Activated CD8-positive, alpha-beta memory T cell treated with anti-CD3 and anti-CD28 coated beads, Interleukin-2, amount 10 ng/mL, durations not matched to agents 7 days and 5 days (primary cell): ENCODE data around the gene SLC17A4. TPM values are rescaled to one million over a fixed set of nuclear protein-coding genes. Genes with fewer than 3 reads are reported as not detected.
A peak's percentile ranks its signal among the peaks of the same experiment; 100 is the strongest.

Source experiments
- ATAC-seq: fragments of 150-1000 bp; cut with Tn5 transposase; one replicate; pipeline ENCODE4 v1.10.0; 2021; ENCODE audit warnings: moderate library complexity
- CTCF ChIA-PET: fragments of 350-600 bp; sonication (Branson Sonifier 250); formaldehyde crosslinking; loops from one replicate; lab custom pipeline; 2021; ENCODE audit warnings: antibody characterized with exemption; lab: Charles Lee
- DNase-seq: peaks from one replicate; pipeline ENCODE4 v3.0.0-alpha.2; 2020
- H3K27ac Mint-ChIP-seq: one replicate; pipeline ENCODE4 v1.8.0; 2021; ENCODE audit warnings: mild to moderate bottlenecking, mixed read lengths
- H3K27me3 Mint-ChIP-seq: one replicate; pipeline ENCODE4 v1.8.0; 2021; ENCODE audit warnings: mixed read lengths
- H3K36me3 Mint-ChIP-seq: one replicate; pipeline ENCODE4 v1.8.0; 2021; ENCODE audit warnings: mild to moderate bottlenecking, mixed read lengths
- H3K4me1 Mint-ChIP-seq: one replicate; pipeline ENCODE4 v1.8.0; 2021; ENCODE audit warnings: mixed read lengths
- H3K4me3 Mint-ChIP-seq: one replicate; pipeline ENCODE4 v1.8.0; 2021; ENCODE audit warnings: mild to moderate bottlenecking, moderate library complexity, mixed read lengths
- H3K9me3 Mint-ChIP-seq: one replicate; pipeline ENCODE4 v1.8.0; 2022; ENCODE audit warnings: low read depth, mixed read lengths
- total RNA-seq, 2 experiments: library from RNA; stranded (reverse); gene quantifications; one replicate each; pipeline ENCODE4 v1.2.3, GENCODE V29; 2021

Gene SLC17A4
- total RNA-seq, 2 experiments from 2014 or later: not detected

DNA sequence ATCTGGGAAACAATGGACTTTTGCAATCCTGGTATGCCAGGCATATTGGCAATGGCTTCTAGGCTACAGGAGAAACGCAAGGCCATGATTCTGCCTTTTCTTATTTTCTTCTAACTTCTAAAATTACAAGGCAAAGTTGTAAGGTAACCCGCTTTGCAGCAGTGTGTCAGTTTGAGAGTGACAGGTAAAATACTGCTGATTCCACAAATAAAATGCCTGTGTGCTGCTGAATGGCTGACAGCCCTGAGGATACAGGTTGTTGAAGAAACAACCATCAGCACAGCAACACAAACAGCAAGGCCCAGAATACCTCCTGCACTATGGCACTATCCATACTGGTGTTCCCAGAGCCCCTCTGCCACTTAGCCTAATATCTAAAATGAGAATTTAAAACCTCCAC, 40.2 kb downstream of the SLC17A4 start:
- Mint-ChIP-seq H3K9me3 (no peaks in the 10 kb centered on the region), H3K36me3 (no peaks in the 10 kb centered on the region), H3K4me1 (no peaks in the 10 kb centered on the region), H3K27ac (no peak overlapping the region), H3K27me3 (peaks cover 12% of the 10 kb centered on the region), H3K4me3 (no peak overlapping the region)
- ATAC-seq (no peak), DNase-seq (no peak)
- CTCF ChIA-PET: no interaction called here

DNA sequence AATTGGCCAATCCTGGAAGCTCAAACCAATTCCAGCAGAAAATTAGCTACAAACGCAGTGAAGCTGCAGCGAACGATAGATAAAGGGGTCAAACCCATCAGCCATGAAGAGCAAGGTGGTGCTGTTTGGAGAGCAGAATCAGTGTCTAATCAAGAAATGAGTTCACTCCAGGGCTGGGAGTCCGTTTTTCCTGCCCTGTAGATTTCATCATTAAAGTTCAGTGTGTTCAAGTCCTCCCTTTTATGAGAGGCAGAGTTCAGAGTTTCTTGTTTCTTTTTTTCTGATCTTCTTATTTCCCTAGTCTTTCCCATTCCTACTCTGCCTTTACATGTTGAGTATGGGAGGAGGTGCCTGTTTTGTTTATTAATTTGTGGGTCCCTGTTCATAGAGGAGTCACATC, 46.9 kb downstream of the SLC17A4 start:
- Mint-ChIP-seq H3K4me3 (no peak overlapping the region), H3K27ac (no peak overlapping the region), H3K27me3 (peaks cover 37% of the 10 kb centered on the region), H3K36me3 (no peaks in the 10 kb centered on the region), H3K9me3 (no peaks in the 10 kb centered on the region), H3K4me1 (no peaks in the 10 kb centered on the region)
- ATAC-seq (no peak), DNase-seq (no peak)
- CTCF ChIA-PET: no interaction called here

DNA sequence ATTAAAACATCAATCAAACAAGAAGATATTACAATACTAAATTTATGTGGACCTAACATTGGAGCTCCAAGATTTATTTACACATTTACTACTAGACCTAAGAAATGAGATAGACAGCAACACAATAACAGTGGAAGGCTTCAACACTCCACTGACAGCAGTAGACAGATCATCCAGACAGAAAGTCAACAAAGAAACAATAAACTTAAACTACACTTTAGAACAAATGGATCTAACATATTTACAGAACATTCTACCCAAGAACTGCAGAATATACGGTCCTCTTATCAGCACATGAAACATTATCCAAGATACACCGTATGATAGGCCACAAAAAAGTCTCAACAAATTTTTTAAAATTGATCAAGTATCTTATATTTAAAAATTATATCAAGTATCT, 50.3 kb downstream of the SLC17A4 start:
- ATAC-seq (no peak), DNase-seq (no peak)
- H3K9me3 Mint-ChIP-seq: no peaks in the 10 kb centered on the region
- no peak overlapping the region for H3K4me3 Mint-ChIP-seq
- H3K36me3 Mint-ChIP-seq: no peaks in the 10 kb centered on the region
- H3K4me1 Mint-ChIP-seq: no peaks in the 10 kb centered on the region
- peaks cover 34% of the 10 kb centered on the region for H3K27me3 Mint-ChIP-seq
- H3K27ac Mint-ChIP-seq: no peak overlapping the region
- CTCF ChIA-PET: interaction anchor here (0.9 kb wide), 1 partner anchor 85 kb away, joined by 3 read pairs; no protein-coding TSS in a partner anchor

DNA sequence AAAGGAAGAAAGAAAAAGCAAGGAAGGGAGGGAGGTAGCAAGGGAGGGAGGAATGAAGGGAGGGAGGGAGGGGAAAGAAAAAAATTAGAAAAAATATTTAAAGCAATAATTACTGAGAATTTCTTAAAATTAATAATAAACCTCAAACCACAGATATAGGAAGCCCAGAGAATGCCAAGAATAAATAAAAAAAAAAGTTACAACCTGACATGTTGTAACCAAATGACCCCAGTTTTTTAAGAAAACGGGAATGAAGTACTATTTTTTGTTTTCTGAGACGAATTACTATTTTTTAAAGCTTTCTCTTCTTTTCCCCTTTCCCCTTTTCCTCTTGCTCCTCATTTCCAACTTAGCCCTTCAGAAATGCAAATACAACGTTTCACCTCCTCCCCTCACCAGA, 60.7 kb downstream of the SLC17A4 start:
- peaks cover 7% of the 10 kb centered on the region for H3K27me3 Mint-ChIP-seq
- no peak overlapping the region for H3K4me3 Mint-ChIP-seq
- peaks cover 2% of the 10 kb centered on the region for H3K36me3 Mint-ChIP-seq
- no peak overlapping the region for H3K27ac Mint-ChIP-seq
- no peak for DNase-seq
- H3K9me3 Mint-ChIP-seq: no peaks in the 10 kb centered on the region
- no peaks in the 10 kb centered on the region for H3K4me1 Mint-ChIP-seq
- CTCF ChIA-PET: no interaction called here
- ATAC-seq: no peak

DNA sequence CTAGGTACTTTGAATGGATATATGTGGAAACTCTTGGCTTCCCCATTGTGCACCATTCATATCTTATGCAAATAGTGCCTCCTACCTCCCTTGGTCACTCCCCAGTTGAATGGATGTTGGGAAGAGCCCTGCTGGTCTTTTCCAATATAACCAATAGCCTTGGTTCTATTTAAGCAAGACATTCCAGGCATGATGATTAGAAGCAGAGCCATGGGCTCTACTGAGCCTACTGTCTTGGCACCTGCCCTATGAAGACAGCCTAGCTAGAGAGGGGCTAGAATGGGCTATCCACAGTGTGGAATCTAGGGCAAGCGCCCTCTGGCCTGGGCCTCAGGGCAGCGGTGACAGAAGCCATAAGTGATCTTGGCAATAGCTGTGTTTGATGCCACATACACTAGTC, 61.7 kb downstream of the SLC17A4 start:
- CTCF ChIA-PET: no interaction called here
- Mint-ChIP-seq H3K27me3 (peaks cover 7% of the 10 kb centered on the region), H3K9me3 (no peaks in the 10 kb centered on the region), H3K27ac (no peak overlapping the region), H3K36me3 (peaks cover 2% of the 10 kb centered on the region), H3K4me3 (no peak overlapping the region), H3K4me1 (peaks cover 2% of the 10 kb centered on the region)
- no peak for DNase-seq
- no peak for ATAC-seq

DNA sequence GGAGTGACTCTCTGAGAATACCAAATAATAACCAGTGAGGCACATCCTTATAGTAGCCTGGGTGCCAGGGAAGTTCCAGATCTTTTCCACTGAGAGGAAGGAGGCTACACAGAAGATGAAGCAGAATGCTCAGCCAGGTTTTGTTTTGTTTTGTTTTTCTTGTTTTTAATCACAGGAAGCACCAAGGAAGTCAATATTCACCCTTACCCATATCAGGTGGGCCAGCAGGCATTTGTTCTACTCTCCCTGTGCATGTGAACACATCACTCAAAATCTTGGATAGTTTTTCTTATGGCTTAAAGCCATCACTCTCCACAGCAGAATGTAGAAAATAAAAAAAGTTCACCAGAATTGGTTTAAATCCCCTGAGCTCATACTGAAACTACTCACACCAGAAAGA, 66.8 kb downstream of the SLC17A4 start:
- DNase-seq (no peak), ATAC-seq (peak; percentile 20)
- CTCF ChIA-PET: no interaction called here
- no peaks in the 10 kb centered on the region for H3K9me3 Mint-ChIP-seq
- H3K4me1 Mint-ChIP-seq: peaks cover 8% of the 10 kb centered on the region
- no peak overlapping the region for H3K27ac Mint-ChIP-seq
- no peak overlapping the region for H3K4me3 Mint-ChIP-seq
- peaks cover 8% of the 10 kb centered on the region for H3K36me3 Mint-ChIP-seq
- H3K27me3 Mint-ChIP-seq: peaks cover 14% of the 10 kb centered on the region

DNA sequence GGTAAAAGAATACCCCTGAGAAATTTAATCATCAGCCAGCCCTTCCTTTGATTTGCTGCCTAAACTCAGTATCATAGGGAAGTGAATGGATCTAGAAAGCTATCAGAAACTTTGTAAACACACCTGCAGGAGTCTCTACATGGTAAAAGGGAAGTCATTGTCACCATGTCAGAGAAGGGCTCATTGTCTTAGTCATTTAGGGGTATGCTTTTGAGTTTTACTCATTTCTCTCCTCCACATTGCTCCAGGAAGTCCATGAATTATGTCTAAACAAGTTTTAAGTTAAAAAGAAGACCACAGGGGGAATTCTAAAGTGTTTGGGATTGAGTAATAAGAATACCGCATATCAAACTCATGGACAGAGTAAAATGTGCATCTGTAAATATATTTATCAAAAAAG, 74.8 kb downstream of the SLC17A4 start:
- H3K4me1 Mint-ChIP-seq: peaks cover 12% of the 10 kb centered on the region
- CTCF ChIA-PET: interaction anchor here (0.8 kb wide), 1 partner anchor 74 kb away, joined by 3 read pairs; no protein-coding TSS in a partner anchor
- peaks cover 11% of the 10 kb centered on the region for H3K36me3 Mint-ChIP-seq
- H3K4me3 Mint-ChIP-seq: no peak overlapping the region
- H3K27ac Mint-ChIP-seq: peak overlapping the region; percentile 13
- no peak for DNase-seq
- peaks cover 13% of the 10 kb centered on the region for H3K27me3 Mint-ChIP-seq
- H3K9me3 Mint-ChIP-seq: peaks cover 3% of the 10 kb centered on the region
- ATAC-seq: peak; percentile 47

DNA sequence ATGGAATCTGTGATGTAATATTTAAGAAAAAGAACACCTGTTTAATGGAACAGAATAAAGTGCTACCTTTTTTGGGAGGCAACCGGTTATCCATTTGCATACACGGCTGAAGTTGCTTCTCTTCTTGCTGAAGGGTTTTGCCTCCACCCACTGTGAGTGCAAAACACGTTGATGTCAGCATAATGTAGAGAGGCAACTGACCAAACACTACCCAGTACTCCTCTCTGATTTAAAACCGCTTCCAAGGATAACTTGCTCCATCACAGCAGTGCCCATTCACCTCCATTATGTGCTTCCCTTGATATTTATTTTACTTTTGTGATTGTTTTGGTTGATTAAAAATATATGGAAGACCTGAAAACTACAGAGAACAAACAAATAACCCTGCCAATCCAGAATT, 75.9 kb downstream of the SLC17A4 start:
- ATAC-seq: no peak
- Mint-ChIP-seq H3K27ac (no peak overlapping the region), H3K36me3 (peaks cover 7% of the 10 kb centered on the region), H3K9me3 (peaks cover 3% of the 10 kb centered on the region), H3K27me3 (peaks cover 9% of the 10 kb centered on the region), H3K4me3 (no peak overlapping the region), H3K4me1 (peaks cover 12% of the 10 kb centered on the region)
- DNase-seq: no peak
- CTCF ChIA-PET: no interaction called here

Other genes starting within 250 kb of the SLC17A4 start
- gene SCGN, start 102.5 kb upstream of the SLC17A4 start, total RNA-seq: not detected
- gene SLC17A1, start 77.3 kb downstream of the SLC17A4 start, total RNA-seq: not detected
- under 1 TPM; 0.26 to 0.76 TPM for gene SLC17A3, start 119.5 kb downstream of the SLC17A4 start, total RNA-seq
- gene SLC17A2, start 175.9 kb downstream of the SLC17A4 start, total RNA-seq: not detected
- gene TRIM38, start 208.1 kb downstream of the SLC17A4 start, total RNA-seq: 10 to 100 TPM; 19.0 to 28.2 TPM